Measurements from ENCODE around the gene ANKS1A. TPM values are rescaled to one million over a fixed set of nuclear protein-coding genes. Genes with fewer than 3 reads are reported as not detected.

ANKS1A gene
- total RNA-seq, 2 donors from 2014 or later, result 26.7 to 30.9 TPM

DNA sequence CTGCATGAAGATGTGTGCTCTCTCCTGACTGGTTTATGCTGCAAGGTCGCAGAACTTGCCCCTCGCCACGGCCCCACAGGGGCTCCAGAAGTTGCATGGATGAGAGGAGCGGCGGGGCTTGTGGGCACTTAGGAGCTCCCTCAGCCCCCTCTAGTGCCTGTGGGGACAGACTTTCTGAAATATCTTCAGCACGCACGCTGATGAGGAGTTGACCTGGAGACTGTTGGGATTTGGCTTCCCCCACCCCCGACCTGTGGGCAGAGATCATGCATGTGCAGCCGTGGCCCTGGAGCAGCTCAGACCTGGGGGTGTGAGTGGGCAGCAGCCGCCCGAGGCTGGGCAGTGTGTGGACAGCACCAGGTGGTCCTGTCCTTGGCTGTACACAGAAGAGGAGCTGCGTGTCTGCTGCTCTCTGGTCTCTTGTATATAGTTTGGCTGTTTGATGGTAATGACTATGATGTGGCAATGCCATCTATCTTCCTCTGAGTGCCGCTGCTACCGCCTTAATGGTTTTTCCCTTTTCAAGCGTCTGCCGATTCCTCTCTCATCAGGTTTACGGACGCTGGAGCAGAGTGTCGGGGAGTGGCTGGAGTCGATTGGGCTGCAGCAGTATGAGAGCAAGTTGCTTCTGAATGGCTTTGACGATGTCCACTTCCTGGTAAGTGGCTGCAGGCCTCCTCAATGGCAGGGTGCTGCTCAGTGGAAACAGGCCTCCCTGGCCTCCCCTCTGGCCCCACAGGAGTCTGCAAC, 170.7 kb downstream of the ANKS1A start:
- TF ChIP-seq CTCF (IDR thresholded peaks at IDR 0.05), result no peak
- Histone ChIP-seq H3K27ac (no peak overlapping the region), H3K4me3 (no peak overlapping the region), H3K9me3 (no peaks in the 10 kb centered on the region), H3K4me1 (peaks cover 0 to 66% of the 10 kb centered on the region in 2 donors), H3K36me3 (peaks cover 56% of the 10 kb centered on the region), H3K27me3 (no peaks in the 10 kb centered on the region)
- no peak for DNase-seq (ENCODE audit: low spot score)

GRCh38 chr6:35061102-35061615, 172.1 kb downstream of the ANKS1A start:
- H3K9me3 ChIP-seq, result no peaks in the 10 kb centered on the region
- H3K27ac ChIP-seq, result no peak overlapping the region
- H3K36me3 ChIP-seq, result peaks cover 67% of the 10 kb centered on the region

GRCh38 chr6:35061651-35062410, 172.8 kb downstream of the ANKS1A start:
- no peaks in the 10 kb centered on the region for H3K9me3 ChIP-seq
- no peak overlapping the region for H3K4me3 ChIP-seq
- no peak for DNase-seq (ENCODE audit: low spot score)
- no peak for TF ChIP-seq CTCF (IDR thresholded peaks at IDR 0.05)
- H3K4me1 ChIP-seq, result peaks cover 0 to 61% of the 10 kb centered on the region in 2 donors
- H3K27me3 ChIP-seq, result no peaks in the 10 kb centered on the region
- H3K27ac ChIP-seq, result no peak overlapping the region
- H3K36me3 ChIP-seq, result peaks cover 73% of the 10 kb centered on the region

More at GRCh38 chr6:35061102-35061615, 172.1 kb downstream of the ANKS1A start:
- H3K27me3 ChIP-seq, result no peaks in the 10 kb centered on the region
- no peak for TF ChIP-seq CTCF (IDR thresholded peaks at IDR 0.05)
- H3K4me3 ChIP-seq, result no peak overlapping the region
- no peak for DNase-seq (ENCODE audit: low spot score)
- H3K4me1 ChIP-seq, result peaks cover 0 to 64% of the 10 kb centered on the region in 2 donors

DNA sequence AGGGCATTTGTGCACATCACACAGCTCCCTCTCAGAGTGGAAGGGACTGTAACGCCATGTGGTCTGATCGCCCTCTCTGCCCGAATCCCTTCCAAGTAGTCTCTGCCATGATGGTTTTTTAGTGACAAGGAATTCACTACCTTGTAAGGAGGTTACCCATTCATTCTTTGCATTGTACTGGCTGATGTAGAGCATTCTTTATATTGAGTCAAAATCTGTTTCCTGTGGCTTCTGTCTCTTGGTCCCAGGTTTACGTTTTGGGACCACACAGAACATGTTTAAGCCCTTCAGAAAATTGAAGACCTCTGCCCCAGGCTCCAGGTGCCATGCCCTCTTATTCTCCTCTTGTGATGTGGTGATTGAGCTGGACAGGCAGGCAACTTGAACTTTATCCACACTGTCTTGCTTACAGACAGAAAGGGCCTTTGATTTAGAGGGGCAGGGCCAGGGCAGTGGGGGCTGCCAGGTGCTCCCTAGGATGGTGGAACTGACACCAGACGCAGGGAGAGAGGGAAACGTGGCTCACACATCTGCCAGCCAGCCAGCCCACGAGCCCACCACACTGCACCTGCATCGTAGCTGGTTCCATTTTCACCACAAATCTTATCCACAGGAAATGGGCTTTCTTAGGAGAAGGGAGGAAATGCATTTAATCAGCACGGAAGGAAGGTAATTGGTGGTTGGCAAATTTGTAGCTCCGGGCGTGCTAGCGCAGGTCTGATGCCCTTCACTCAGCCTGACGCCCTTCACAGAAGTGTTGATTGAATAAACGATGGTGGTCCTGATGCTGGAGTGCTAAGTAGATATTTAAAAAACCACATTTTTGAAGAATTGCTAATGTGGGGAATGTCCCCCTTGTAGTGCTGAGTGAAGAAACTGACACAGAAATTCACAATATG, 173.9 kb downstream of the ANKS1A start:
- no peak for TF ChIP-seq CTCF (IDR thresholded peaks at IDR 0.05)
- H3K27ac ChIP-seq, result peak overlapping the region in 1 of 2 donors; percentile 78
- DNase-seq (ENCODE audit: low spot score), result no peak
- no peaks in the 10 kb centered on the region for H3K27me3 ChIP-seq
- no peaks in the 10 kb centered on the region for H3K9me3 ChIP-seq
- no peak overlapping the region for H3K4me3 ChIP-seq
- peaks cover 78% of the 10 kb centered on the region for H3K36me3 ChIP-seq
- H3K4me1 ChIP-seq, result peaks cover 0 to 51% of the 10 kb centered on the region in 2 donors

DNA sequence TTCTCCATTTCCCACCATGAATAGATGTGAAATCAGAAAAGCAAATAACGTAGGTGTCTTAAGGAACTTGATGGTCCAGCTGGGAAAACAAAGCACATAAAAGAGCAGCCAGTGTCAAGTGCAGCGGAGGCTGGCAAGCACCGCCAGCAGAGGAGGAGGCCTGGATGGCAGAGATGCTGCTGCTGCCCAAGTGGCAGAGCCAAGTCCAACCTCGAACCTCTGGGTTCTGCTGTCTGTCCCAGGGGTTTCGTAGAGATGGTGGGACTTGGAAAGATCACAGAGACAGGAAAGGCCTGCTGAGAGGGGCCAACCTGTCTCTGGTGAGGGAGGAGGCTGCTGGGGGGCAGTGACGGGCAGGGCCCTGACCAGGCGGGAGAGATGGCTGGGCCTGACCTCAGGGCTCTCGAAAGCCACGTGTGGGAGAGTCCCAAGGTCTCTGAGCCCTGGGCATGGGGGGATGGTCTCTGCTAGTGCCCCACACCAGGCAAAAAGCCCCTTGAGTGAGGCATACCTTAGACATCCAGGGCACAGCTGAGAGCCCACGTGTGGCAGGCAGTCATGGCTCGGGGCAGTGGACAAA, 174.7 kb downstream of the ANKS1A start:
- no peak for TF ChIP-seq CTCF (IDR thresholded peaks at IDR 0.05)
- DNase-seq (ENCODE audit: low spot score), result no peak
- Histone ChIP-seq H3K9me3 (no peaks in the 10 kb centered on the region), H3K27ac (peak overlapping the region; percentile 72 to 78), H3K4me3 (no peak overlapping the region), H3K27me3 (no peaks in the 10 kb centered on the region), H3K4me1 (peaks cover 0 to 53% of the 10 kb centered on the region in 2 donors), H3K36me3 (peaks cover 72% of the 10 kb centered on the region)
